Natural killer cell treated with Interleukin-12 subunit alpha and Interleukin-12 subunit beta and Interleukin-15 and Interleukin-18, amount 100 ng/mL, for 72 hours (primary cell): ENCODE results near the gene PAX8. TPM values are rescaled to one million over a fixed set of nuclear protein-coding genes. Genes with fewer than 3 reads are reported as not detected.
"Not testable (repeated sequence)": the region's sequence is repeated elsewhere in the genome, so short reads cannot be mapped to it uniquely, and the experiment has no call there.

Source experiments
- ATAC-seq, 2 donors: fragments of 150-1000 bp; cut with Tn5 transposase in 1 of 2; sonication (Bioruptor Pico), chemical (Tn5 transposase) in 1 of 2; 2 replicates each; pipeline ENCODE4 v1.10.0; 2021
- DNase-seq: peaks from one replicate; pipeline ENCODE4 v3.0.0; 2022; ENCODE audit warnings: low spot score
- H3K27ac Mint-ChIP-seq, 2 donors: 1 replicate in 1 of 2; 2 replicates in 1 of 2; pipeline ENCODE4 v1.8.0; 2022; ENCODE audit warnings: mixed read lengths in 2 of 2, mild to moderate bottlenecking in 1 of 2, moderate library complexity in 1 of 2
- H3K27me3 Mint-ChIP-seq, 2 donors: 1 replicate in 1 of 2; 2 replicates in 1 of 2; pipeline ENCODE4 v1.8.0; 2022; ENCODE audit warnings: mixed read lengths in 2 of 2
- H3K36me3 Mint-ChIP-seq: one replicate; pipeline ENCODE4 v1.8.0; 2022; ENCODE audit warnings: mixed read lengths
- H3K4me1 Mint-ChIP-seq, 2 donors: 1 replicate in 1 of 2; 2 replicates in 1 of 2; pipeline ENCODE4 v1.8.0; 2022; ENCODE audit warnings: low read depth in 2 of 2, mixed read lengths in 2 of 2, mild to moderate bottlenecking in 1 of 2
- H3K4me3 Mint-ChIP-seq: one replicate; pipeline ENCODE4 v1.8.0; 2022; ENCODE audit warnings: mixed read lengths
- H3K9me3 Mint-ChIP-seq: 2 replicates; pipeline ENCODE4 v1.8.0; 2022; ENCODE audit warnings: mixed read lengths
- total RNA-seq, 2 donors: library from RNA; stranded (reverse); gene quantifications; one replicate each; pipeline ENCODE4 v1.2.3, GENCODE V29; 2022

Gene PAX8
- total RNA-seq, 2 donors from 2014 or later: 0.64 to 1.8 TPM

GRCh38 chr2:113306207-113306606, 27.5 kb upstream of the PAX8 start:
- not testable (repeated sequence) for H3K9me3 Mint-ChIP-seq, ATAC-seq, H3K36me3 Mint-ChIP-seq, H3K4me1 Mint-ChIP-seq, DNase-seq, H3K27ac Mint-ChIP-seq, H3K4me3 Mint-ChIP-seq
- H3K27me3 Mint-ChIP-seq: peaks cover 11 to 15% of the 10 kb centered on the region in 2 donors

- H3K36me3 Mint-ChIP-seq, H3K4me1 Mint-ChIP-seq, ATAC-seq, H3K27ac Mint-ChIP-seq, DNase-seq, H3K9me3 Mint-ChIP-seq, H3K4me3 Mint-ChIP-seq: not testable (repeated sequence)
- H3K27me3 Mint-ChIP-seq: peaks cover 11 to 15% of the 10 kb centered on the region in 2 donors
Observed at GRCh38 chr2:113305749-113306148, 27.0 kb upstream of the PAX8 start.

GRCh38 chr2:113305146-113305545, 26.4 kb upstream of the PAX8 start:
- DNase-seq (no peak), ATAC-seq (no peak)
- no peaks in the 10 kb centered on the region for H3K4me1 Mint-ChIP-seq
- peaks cover 11 to 15% of the 10 kb centered on the region in 2 donors for H3K27me3 Mint-ChIP-seq
- no peak overlapping the region for H3K4me3 Mint-ChIP-seq
- H3K27ac Mint-ChIP-seq: no peak overlapping the region
- H3K9me3 Mint-ChIP-seq: no peaks in the 10 kb centered on the region
- no peaks in the 10 kb centered on the region for H3K36me3 Mint-ChIP-seq

- no peak for DNase-seq
- H3K27me3 Mint-ChIP-seq: peaks cover 11 to 15% of the 10 kb centered on the region in 2 donors
- H3K9me3 Mint-ChIP-seq: no peaks in the 10 kb centered on the region
- no peak overlapping the region for H3K4me3 Mint-ChIP-seq
- ATAC-seq: no peak
- no peaks in the 10 kb centered on the region for H3K36me3 Mint-ChIP-seq
- no peaks in the 10 kb centered on the region for H3K4me1 Mint-ChIP-seq
- H3K27ac Mint-ChIP-seq: no peak overlapping the region
Observed at GRCh38 chr2:113304702-113305101, 26.0 kb upstream of the PAX8 start.

- not testable (repeated sequence) for H3K4me3 Mint-ChIP-seq, H3K4me1 Mint-ChIP-seq, H3K36me3 Mint-ChIP-seq, DNase-seq, H3K9me3 Mint-ChIP-seq, H3K27me3 Mint-ChIP-seq, H3K27ac Mint-ChIP-seq, ATAC-seq
Observed at GRCh38 chr2:113302216-113302980, 23.7 kb upstream of the PAX8 start.

- Mint-ChIP-seq H3K9me3 (no peaks in the 10 kb centered on the region), H3K27me3 (peaks cover 2 to 7% of the 10 kb centered on the region in 2 donors), H3K4me1 (no peaks in the 10 kb centered on the region), H3K36me3 (no peaks in the 10 kb centered on the region), H3K27ac (no peak overlapping the region), H3K4me3 (no peak overlapping the region)
- ATAC-seq (no peak), DNase-seq (no peak)
Observed at GRCh38 chr2:113300281-113300680, 21.6 kb upstream of the PAX8 start.

GRCh38 chr2:113298176-113298575, 19.5 kb upstream of the PAX8 start:
- Mint-ChIP-seq H3K27ac (no peak overlapping the region), H3K4me1 (no peaks in the 10 kb centered on the region), H3K9me3 (no peaks in the 10 kb centered on the region), H3K36me3 (no peaks in the 10 kb centered on the region), H3K27me3 (peaks cover 12 to 24% of the 10 kb centered on the region in 2 donors), H3K4me3 (no peak overlapping the region)
- DNase-seq (no peak), ATAC-seq (no peak)

GRCh38 chr2:113297590-113297989, 18.9 kb upstream of the PAX8 start:
- ATAC-seq: peak in 1 of 2 donors; percentile 52
- H3K9me3 Mint-ChIP-seq, H3K4me1 Mint-ChIP-seq, H3K27ac Mint-ChIP-seq, H3K36me3 Mint-ChIP-seq, DNase-seq, H3K4me3 Mint-ChIP-seq: not testable (repeated sequence)
- peaks cover 17 to 30% of the 10 kb centered on the region in 2 donors for H3K27me3 Mint-ChIP-seq

- Mint-ChIP-seq H3K27me3 (peaks cover 32 to 50% of the 10 kb centered on the region in 2 donors), H3K4me1 (no peaks in the 10 kb centered on the region), H3K9me3 (no peaks in the 10 kb centered on the region), H3K4me3 (no peak overlapping the region), H3K27ac (no peak overlapping the region), H3K36me3 (no peaks in the 10 kb centered on the region)
- no peak for DNase-seq
- ATAC-seq: no peak
Observed at GRCh38 chr2:113291191-113291590, 12.5 kb upstream of the PAX8 start.

- not testable (repeated sequence) for ATAC-seq, H3K4me1 Mint-ChIP-seq, H3K9me3 Mint-ChIP-seq, H3K36me3 Mint-ChIP-seq, H3K27ac Mint-ChIP-seq, H3K4me3 Mint-ChIP-seq, DNase-seq
- peaks cover 30 to 38% of the 10 kb centered on the region in 2 donors for H3K27me3 Mint-ChIP-seq
Observed at GRCh38 chr2:113288674-113289149, 10.0 kb upstream of the PAX8 start.

- not testable (repeated sequence) for DNase-seq, H3K4me3 Mint-ChIP-seq, H3K27ac Mint-ChIP-seq, ATAC-seq, H3K4me1 Mint-ChIP-seq, H3K9me3 Mint-ChIP-seq, H3K36me3 Mint-ChIP-seq
- peaks cover 25 to 33% of the 10 kb centered on the region in 2 donors for H3K27me3 Mint-ChIP-seq
Observed at GRCh38 chr2:113288117-113288673, 9.5 kb upstream of the PAX8 start.

GRCh38 chr2:113285816-113286215, 7.1 kb upstream of the PAX8 start:
- no peaks in the 10 kb centered on the region for H3K9me3 Mint-ChIP-seq
- peaks cover 16 to 27% of the 10 kb centered on the region in 2 donors for H3K27me3 Mint-ChIP-seq
- ATAC-seq: no peak
- no peaks in the 10 kb centered on the region for H3K36me3 Mint-ChIP-seq
- no peak overlapping the region for H3K27ac Mint-ChIP-seq
- H3K4me3 Mint-ChIP-seq: no peak overlapping the region
- DNase-seq: no peak
- no peaks in the 10 kb centered on the region for H3K4me1 Mint-ChIP-seq

- H3K4me1 Mint-ChIP-seq, DNase-seq, H3K27ac Mint-ChIP-seq, H3K9me3 Mint-ChIP-seq, ATAC-seq, H3K4me3 Mint-ChIP-seq, H3K36me3 Mint-ChIP-seq: not testable (repeated sequence)
- H3K27me3 Mint-ChIP-seq: peaks cover 19 to 27% of the 10 kb centered on the region in 2 donors
Observed at GRCh38 chr2:113284999-113285398, 6.3 kb upstream of the PAX8 start.

GRCh38 chr2:113284476-113284875, 5.8 kb upstream of the PAX8 start:
- no peak overlapping the region for H3K27ac Mint-ChIP-seq
- H3K27me3 Mint-ChIP-seq: peaks cover 22 to 27% of the 10 kb centered on the region in 2 donors
- H3K4me3 Mint-ChIP-seq: no peak overlapping the region
- peak in 1 of 2 donors; percentile 8 for ATAC-seq
- H3K9me3 Mint-ChIP-seq: no peaks in the 10 kb centered on the region
- H3K4me1 Mint-ChIP-seq: no peaks in the 10 kb centered on the region
- H3K36me3 Mint-ChIP-seq: no peaks in the 10 kb centered on the region
- no peak for DNase-seq
